IPS-NIHi7 (cell line): Measurements from ENCODE around the gene CALR3.
"Not testable (repeated sequence)": the region's sequence is repeated elsewhere in the genome, so short reads cannot be mapped to it uniquely, and the experiment has no call there.

Experiments used
- DNase-seq: peaks from one replicate; pipeline ENCODE4 v3.0.0; 2012; ENCODE audit warnings: mixed read lengths; ENCODE audit errors: extremely low spot score

CALR3 gene

GRCh38 chr19:16524991-16525734 is 29.2 kb upstream of the CALR3 start:
- DNase-seq = no peak

- no peak for DNase-seq
Observed at GRCh38 chr19:16522559-16523377, 26.8 kb upstream of the CALR3 start.

- no peak for DNase-seq
Observed at GRCh38 chr19:16521715-16522289, 25.8 kb upstream of the CALR3 start.

GRCh38 chr19:16520986-16521624 is 25.1 kb upstream of the CALR3 start:
- DNase-seq = no peak

- no peak for DNase-seq
Observed at GRCh38 chr19:16520074-16520973, 24.4 kb upstream of the CALR3 start.

- no peak for DNase-seq
Observed at GRCh38 chr19:16519230-16519687, 23.3 kb upstream of the CALR3 start.

GRCh38 chr19:16518483-16519229 is 22.7 kb upstream of the CALR3 start:
- DNase-seq = no peak

GRCh38 chr19:16518061-16518460 is 22.1 kb upstream of the CALR3 start:
- DNase-seq = no peak

GRCh38 chr19:16516923-16517610 is 21.1 kb upstream of the CALR3 start:
- no peak for DNase-seq

GRCh38 chr19:16516381-16516780 is 20.4 kb upstream of the CALR3 start:
- DNase-seq = no peak

- DNase-seq = no peak
Observed at GRCh38 chr19:16514383-16515019, 18.5 kb upstream of the CALR3 start.

- not testable (repeated sequence) for DNase-seq
Observed at GRCh38 chr19:16512611-16513010, 16.6 kb upstream of the CALR3 start.

GRCh38 chr19:16509141-16510061 is 13.4 kb upstream of the CALR3 start:
- DNase-seq = no peak

GRCh38 chr19:16508546-16508945 is 12.6 kb upstream of the CALR3 start:
- DNase-seq = no peak

- DNase-seq = no peak
Observed at GRCh38 chr19:16506961-16507360, 11.0 kb upstream of the CALR3 start.

- DNase-seq = not testable (repeated sequence)
Observed at GRCh38 chr19:16506161-16506560, 10.2 kb upstream of the CALR3 start.

GRCh38 chr19:16504271-16504670 is 8.3 kb upstream of the CALR3 start:
- DNase-seq = no peak

GRCh38 chr19:16497837-16498236 is 1.9 kb upstream of the CALR3 start:
- no peak for DNase-seq
